ENCODE results near the gene TMC8.
A peak's percentile ranks its signal among the peaks of the same experiment; 100 is the strongest.
"Not testable (repeated sequence)": the region's sequence is repeated elsewhere in the genome, so short reads cannot be mapped to it uniquely, and the experiment has no call there.

Gene TMC8

GRCh38 chr17:78110363-78111015 is 20.1 kb upstream of the TMC8 start:
- no peak for DNase-seq (ENCODE audit: low read depth in 2 of 2)

- DNase-seq (ENCODE audit: low read depth in 2 of 2): no peak
Measured at GRCh38 chr17:78111016-78111726, 19.4 kb upstream of the TMC8 start.

- DNase-seq (ENCODE audit: low read depth in 2 of 2): no peak
Measured at GRCh38 chr17:78111727-78112517, 18.6 kb upstream of the TMC8 start.

GRCh38 chr17:78112518-78113471 is 17.8 kb upstream of the TMC8 start:
- DNase-seq (ENCODE audit: low read depth in 2 of 2): peak; percentile 57 to 64

GRCh38 chr17:78113804-78114785 is 16.5 kb upstream of the TMC8 start:
- DNase-seq (ENCODE audit: low read depth in 2 of 2): no peak

- no peak for DNase-seq (ENCODE audit: low read depth in 2 of 2)
Measured at GRCh38 chr17:78114831-78115723, 15.5 kb upstream of the TMC8 start.

GRCh38 chr17:78115803-78116202 is 14.8 kb upstream of the TMC8 start:
- not testable (repeated sequence) for DNase-seq (ENCODE audit: low read depth in 2 of 2)

GRCh38 chr17:78116411-78116810 is 14.2 kb upstream of the TMC8 start:
- no peak for DNase-seq (ENCODE audit: low read depth in 2 of 2)

- DNase-seq (ENCODE audit: low read depth in 2 of 2): no peak
Measured at GRCh38 chr17:78117027-78117981, 13.3 kb upstream of the TMC8 start.

- DNase-seq (ENCODE audit: low read depth in 2 of 2): no peak
Measured at GRCh38 chr17:78118801-78119241, 11.8 kb upstream of the TMC8 start.

- DNase-seq (ENCODE audit: low read depth in 2 of 2): no peak
Measured at GRCh38 chr17:78120537-78120936, 10.0 kb upstream of the TMC8 start.

- no peak for DNase-seq (ENCODE audit: low read depth in 2 of 2)
Measured at GRCh38 chr17:78120971-78121800, 9.4 kb upstream of the TMC8 start.

GRCh38 chr17:78121801-78122215 is 8.8 kb upstream of the TMC8 start:
- no peak for DNase-seq (ENCODE audit: low read depth in 2 of 2)

- DNase-seq (ENCODE audit: low read depth in 2 of 2): no peak
Measured at GRCh38 chr17:78122216-78122930, 8.2 kb upstream of the TMC8 start.

GRCh38 chr17:78122931-78123249 is 7.7 kb upstream of the TMC8 start:
- no peak for DNase-seq (ENCODE audit: low read depth in 2 of 2)

GRCh38 chr17:78123258-78123929 is 7.2 kb upstream of the TMC8 start:
- DNase-seq (ENCODE audit: low read depth in 2 of 2): no peak

Data from stimulated activated CD8-positive, alpha-beta memory T cell treated with anti-CD3 and anti-CD28 coated beads, Interleukin-15, amount 100 ng/mL, for 48 hours (primary cell).